GM19467 (cell line): ENCODE results near the gene ST7.

Source experiments
- ATAC-seq: cut with Tn5 transposase; IDR thresholded peaks from one replicate; pipeline ENCODE4 v1.9.1; 2021; ENCODE audit warnings: mild to moderate bottlenecking, moderate library complexity; ENCODE audit not compliant: unreplicated experiment

Gene ST7

GRCh38 chr7:117184367-117184766 is 231.1 kb downstream of the ST7 start:
- no peak for ATAC-seq

DNA sequence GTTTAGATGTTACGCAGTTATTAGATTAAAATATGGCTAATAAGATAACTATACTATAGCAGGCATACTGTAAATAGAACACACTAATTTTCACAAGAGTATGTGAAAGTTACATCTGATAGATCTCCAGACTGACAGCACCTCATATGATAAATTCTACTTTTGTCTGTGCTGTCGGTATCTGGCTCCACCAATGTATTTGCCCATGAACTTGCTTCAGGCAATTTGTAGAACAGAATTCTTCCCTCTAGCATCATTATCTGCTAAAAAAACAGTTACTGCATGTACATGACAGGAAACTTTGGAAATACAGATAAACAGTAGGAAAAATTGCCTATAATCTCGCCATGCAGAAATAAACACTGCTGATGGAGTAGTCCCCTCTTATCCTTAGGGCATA is 231.8 kb downstream of the ST7 start:
- ATAC-seq = no peak

- ATAC-seq = no peak
Observed at GRCh38 chr7:117186218-117187010, 233.1 kb downstream of the ST7 start.

DNA sequence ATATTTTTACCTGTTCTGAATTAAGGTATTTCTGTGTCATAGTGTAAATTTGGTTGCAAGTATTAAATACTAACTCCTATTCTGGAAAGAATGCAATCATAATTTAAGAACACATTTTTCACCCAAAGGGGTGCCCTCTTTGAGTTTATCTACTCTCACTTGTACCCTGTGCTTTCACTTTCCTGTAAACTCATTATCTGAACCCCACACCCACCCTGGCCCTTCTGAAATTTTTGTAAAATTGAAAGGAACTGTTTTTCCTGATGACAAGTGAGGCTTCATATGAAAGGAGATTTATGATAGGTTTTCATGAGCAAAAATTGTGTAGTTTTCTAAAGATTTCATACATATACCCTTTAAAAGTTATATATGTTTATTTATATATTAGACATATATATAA is 235.1 kb downstream of the ST7 start:
- no peak for ATAC-seq

- ATAC-seq = no peak
Observed at GRCh38 chr7:117188949-117189592, 235.8 kb downstream of the ST7 start.

- ATAC-seq = no peak
Observed at GRCh38 chr7:117190104-117190503, 236.8 kb downstream of the ST7 start.

- ATAC-seq = no peak
Observed at GRCh38 chr7:117190746-117191435, 237.6 kb downstream of the ST7 start.

GRCh38 chr7:117192108-117192507 is 238.8 kb downstream of the ST7 start:
- no peak for ATAC-seq

DNA sequence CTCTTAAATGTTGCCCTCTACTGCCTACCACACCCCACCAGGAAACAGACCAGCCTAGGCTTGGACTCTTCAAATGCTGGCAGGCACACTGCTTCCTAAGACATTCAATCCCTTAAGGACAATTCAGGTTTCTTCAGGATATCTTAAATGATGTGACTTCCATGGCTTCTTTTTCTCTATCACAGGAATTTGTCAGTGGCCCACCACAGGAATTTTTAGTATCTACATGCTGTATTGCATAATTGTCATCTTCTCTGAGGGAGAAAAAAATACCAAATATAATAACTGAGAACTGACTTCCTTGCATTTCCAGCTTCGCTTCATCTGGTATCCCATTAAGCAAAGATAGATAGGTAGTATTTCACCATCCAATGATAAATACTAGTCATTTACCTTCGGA is 240.3 kb downstream of the ST7 start:
- no peak for ATAC-seq

GRCh38 chr7:117194445-117194844 is 241.1 kb downstream of the ST7 start:
- no peak for ATAC-seq

- no peak for ATAC-seq
Observed at GRCh38 chr7:117195361-117196029, 242.2 kb downstream of the ST7 start.

GRCh38 chr7:117200132-117200531 is 246.8 kb downstream of the ST7 start:
- no peak for ATAC-seq

GRCh38 chr7:117200786-117201458 is 247.6 kb downstream of the ST7 start:
- ATAC-seq = no peak

- no peak for ATAC-seq
Observed at GRCh38 chr7:117202511-117202910, 249.2 kb downstream of the ST7 start.

DNA sequence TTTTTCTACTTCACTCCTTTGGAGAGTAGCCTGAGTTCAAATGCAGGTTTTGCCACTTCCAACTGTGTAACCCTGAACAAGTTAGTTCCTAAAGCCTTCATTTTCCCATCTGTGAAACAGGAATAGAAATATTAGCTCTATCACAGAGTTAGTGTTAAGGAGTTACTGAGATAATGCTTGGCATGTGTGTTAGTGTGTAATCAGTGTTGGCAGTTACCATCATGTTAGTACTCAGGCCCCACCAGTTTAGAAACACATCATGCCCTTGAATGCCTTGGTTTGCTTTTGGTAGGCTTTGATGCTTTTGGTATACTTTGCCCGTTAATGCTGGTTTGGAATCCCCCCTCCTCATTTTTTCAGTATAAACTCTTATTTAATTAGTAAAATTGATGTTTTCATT is 249.9 kb downstream of the ST7 start:
- no peak for ATAC-seq

GRCh38 chr7:117205873-117206272 is 252.6 kb downstream of the ST7 start:
- no peak for ATAC-seq

DNA sequence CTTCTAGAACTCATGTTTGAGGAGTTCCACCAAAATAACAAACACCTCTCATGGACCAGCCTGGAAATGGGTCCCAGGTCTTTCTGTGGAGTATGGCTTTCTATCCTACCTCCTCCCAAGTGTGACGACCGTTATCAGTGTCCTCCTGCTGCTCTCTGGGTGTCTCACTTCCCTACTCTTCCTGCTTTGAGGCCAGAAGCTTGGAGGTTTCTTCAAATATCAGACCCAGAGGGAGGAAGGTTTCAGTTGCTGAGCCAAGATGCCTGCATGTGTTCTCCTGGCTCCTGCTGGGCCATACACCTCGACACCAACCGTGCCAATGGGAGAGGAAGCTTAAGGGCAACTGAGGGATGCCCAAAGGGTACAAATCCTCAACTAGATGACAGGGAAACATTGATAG is 255.0 kb downstream of the ST7 start:
- ATAC-seq = no peak

DNA sequence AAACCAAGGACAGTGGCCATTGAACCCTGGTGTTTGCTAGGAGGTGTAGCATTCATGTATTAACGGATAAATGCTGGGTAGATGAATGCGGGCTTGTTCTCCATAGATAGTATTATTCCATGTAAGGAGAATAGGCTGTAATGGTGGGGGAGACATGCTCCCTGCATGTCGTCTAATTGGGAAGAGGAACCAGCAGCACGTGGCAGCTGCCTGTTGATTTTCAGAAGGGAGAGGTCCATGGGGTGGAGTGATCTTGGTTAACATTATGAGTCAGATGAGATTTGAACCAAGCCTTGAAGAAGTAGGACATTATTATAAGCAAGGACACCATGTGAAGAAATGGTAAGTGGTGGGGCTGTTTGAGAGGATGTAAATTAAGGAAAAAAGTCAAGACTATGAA is 257.1 kb downstream of the ST7 start:
- ATAC-seq = no peak

GRCh38 chr7:117210908-117211307 is 257.6 kb downstream of the ST7 start:
- no peak for ATAC-seq

DNA sequence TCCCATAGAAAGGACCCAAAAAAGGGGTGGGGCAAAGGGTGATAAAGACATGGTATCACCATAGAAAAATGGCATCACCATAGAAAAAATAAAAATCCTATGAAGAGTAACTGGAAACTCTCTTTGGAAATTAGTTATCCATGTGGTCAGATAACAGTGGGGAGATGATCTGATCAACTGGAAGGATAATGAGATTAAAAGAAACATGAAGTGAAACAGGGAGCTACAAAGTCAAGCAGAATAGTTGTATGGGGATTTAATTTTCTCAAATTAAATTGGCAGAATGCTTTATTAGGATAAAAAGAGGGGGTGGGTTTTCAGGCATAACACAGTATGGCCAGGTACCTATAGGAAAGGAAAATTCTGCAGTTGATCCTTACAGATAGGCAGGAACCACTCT is 258.3 kb downstream of the ST7 start:
- ATAC-seq = no peak
